Measurements from ENCODE around the gene ZNF701. TPM values are rescaled to one million over a fixed set of nuclear protein-coding genes. Genes with fewer than 3 reads are reported as not detected.
"Not testable (repeated sequence)": the region's sequence is repeated elsewhere in the genome, so short reads cannot be mapped to it uniquely, and the experiment has no call there.

The ZNF701 gene
- total RNA-seq, 1 experiment from 2014 or later, result 14.7 TPM

DNA sequence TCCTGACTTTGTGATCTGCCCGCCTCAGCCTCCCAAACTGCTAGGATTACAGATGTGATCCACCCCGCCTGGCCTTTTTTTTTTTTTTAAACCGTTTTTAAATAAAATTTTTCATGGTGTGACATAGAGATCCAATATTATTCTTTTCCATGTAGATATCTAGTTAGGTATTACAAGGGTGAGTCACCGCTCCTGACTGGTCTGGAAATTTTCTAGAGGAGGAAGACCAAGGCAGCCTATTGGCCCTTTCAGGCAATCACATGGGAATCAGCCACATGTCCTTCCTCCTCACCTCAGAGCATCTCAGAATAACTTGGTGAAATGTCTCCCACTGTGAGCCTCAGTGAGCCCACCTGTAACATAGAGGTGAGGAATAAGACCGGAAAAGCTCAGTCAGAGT lies 28.9 kb upstream of the ZNF701 start:
- CTCF ChIA-PET; H3K27me3 ChIP-seq (replicated peaks; ENCODE audit: insufficient read depth, low read depth, low read length, poor library complexity); H3K4me1 ChIP-seq (ENCODE audit: insufficient read depth, low read length, poor library complexity, severe bottlenecking); BruUV-seq (replicated peaks); H3K9me3 ChIP-seq (ENCODE audit: low read depth, low read length, poor library complexity, severe bottlenecking); intact Hi-C loops (cut with micrococcal nuclease; ENCODE audit: unreplicated experiment); H3K4me3 ChIP-seq (ENCODE audit: low read depth, low read length, poor library complexity, severe bottlenecking); POLR2A ChIA-PET (ENCODE audit: low non-redundant PET); H3K27ac ChIP-seq (ENCODE audit: low read depth, low read length, poor library complexity, severe bottlenecking); H3K36me3 ChIP-seq (ENCODE audit: insufficient read depth, low read length, poor library complexity, severe bottlenecking); DNase-seq (ENCODE audit: low spot score): not testable (repeated sequence)

DNA sequence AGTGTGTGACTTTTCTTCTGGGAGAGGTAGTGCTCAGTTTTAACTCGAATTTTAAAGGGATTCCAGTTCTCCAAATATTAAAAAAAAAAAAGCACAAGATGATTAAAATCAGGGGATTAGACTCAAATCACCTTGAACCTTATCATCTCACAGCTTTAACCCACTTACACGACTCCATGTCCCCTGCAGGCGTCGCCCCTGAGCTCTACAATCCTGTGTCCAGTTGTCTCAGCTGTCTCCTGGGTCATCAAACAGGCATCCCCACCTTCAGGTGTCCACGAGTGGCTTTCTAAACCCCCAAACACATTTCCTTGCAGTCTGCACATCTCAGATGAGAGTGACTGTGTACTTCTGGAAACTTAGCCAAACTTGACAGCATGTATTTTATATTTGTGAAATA lies 28.5 kb upstream of the ZNF701 start:
- POLR2A ChIA-PET (ENCODE audit: low non-redundant PET), result no interaction called here
- CTCF ChIA-PET, result no interaction called here

DNA sequence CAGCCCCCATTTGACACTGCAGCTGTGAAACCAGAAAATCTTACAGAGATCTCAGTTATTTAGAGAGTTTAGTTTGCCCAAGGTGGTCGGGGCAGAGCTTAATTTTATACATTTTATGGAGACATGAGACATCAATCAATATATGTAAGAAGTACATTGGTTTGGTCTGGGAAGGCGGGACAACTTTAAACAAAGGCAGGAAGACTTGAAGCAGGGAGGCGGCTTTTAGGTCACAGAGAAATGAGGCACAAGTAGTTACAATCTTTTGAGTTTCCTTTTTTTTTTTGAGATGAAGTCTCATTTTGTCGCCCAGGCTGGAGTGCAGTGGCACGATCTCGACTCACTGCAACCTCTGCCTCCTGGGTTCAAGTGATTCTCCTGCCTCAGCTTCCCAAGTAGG lies 27.5 kb upstream of the ZNF701 start:
- H3K27me3 ChIP-seq (replicated peaks; ENCODE audit: insufficient read depth, low read depth, low read length, poor library complexity); CTCF ChIA-PET; DNase-seq (ENCODE audit: low spot score); H3K4me1 ChIP-seq (ENCODE audit: insufficient read depth, low read length, poor library complexity, severe bottlenecking); POLR2A ChIA-PET (ENCODE audit: low non-redundant PET); H3K4me3 ChIP-seq (ENCODE audit: low read depth, low read length, poor library complexity, severe bottlenecking); intact Hi-C loops (cut with micrococcal nuclease; ENCODE audit: unreplicated experiment); H3K9me3 ChIP-seq (ENCODE audit: low read depth, low read length, poor library complexity, severe bottlenecking); H3K27ac ChIP-seq (ENCODE audit: low read depth, low read length, poor library complexity, severe bottlenecking); BruUV-seq (replicated peaks): not testable (repeated sequence)
- peaks cover 12% of the 10 kb centered on the region for H3K36me3 ChIP-seq (ENCODE audit: insufficient read depth, low read length, poor library complexity, severe bottlenecking)

More for the DNA sequence above, 28.5 kb upstream of the ZNF701 start:
- no peak overlapping the region for H3K4me3 ChIP-seq (ENCODE audit: low read depth, low read length, poor library complexity, severe bottlenecking)
- H3K9me3 ChIP-seq (ENCODE audit: low read depth, low read length, poor library complexity, severe bottlenecking), result no peaks in the 10 kb centered on the region
- TF ChIP-seq, protein P1, sequence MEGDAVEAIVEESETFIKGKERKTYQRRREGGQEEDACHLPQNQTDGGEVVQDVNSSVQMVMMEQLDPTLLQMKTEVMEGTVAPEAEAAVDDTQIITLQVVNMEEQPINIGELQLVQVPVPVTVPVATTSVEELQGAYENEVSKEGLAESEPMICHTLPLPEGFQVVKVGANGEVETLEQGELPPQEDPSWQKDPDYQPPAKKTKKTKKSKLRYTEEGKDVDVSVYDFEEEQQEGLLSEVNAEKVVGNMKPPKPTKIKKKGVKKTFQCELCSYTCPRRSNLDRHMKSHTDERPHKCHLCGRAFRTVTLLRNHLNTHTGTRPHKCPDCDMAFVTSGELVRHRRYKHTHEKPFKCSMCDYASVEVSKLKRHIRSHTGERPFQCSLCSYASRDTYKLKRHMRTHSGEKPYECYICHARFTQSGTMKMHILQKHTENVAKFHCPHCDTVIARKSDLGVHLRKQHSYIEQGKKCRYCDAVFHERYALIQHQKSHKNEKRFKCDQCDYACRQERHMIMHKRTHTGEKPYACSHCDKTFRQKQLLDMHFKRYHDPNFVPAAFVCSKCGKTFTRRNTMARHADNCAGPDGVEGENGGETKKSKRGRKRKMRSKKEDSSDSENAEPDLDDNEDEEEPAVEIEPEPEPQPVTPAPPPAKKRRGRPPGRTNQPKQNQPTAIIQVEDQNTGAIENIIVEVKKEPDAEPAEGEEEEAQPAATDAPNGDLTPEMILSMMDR (conservative IDR thresholded peaks at IDR 0.05; ENCODE audit: low read depth, low read length), result no peak
- no peak for TF ChIP-seq EZH2 (IDR thresholded peaks at IDR 0.05; ENCODE audit: borderline replicate concordance, low read depth, low read length, poor library complexity, severe bottlenecking)
- no peak for DNase-seq (ENCODE audit: low spot score)
- no peaks in the 10 kb centered on the region for H3K27me3 ChIP-seq (replicated peaks; ENCODE audit: insufficient read depth, low read depth, low read length, poor library complexity)
- H3K4me1 ChIP-seq (ENCODE audit: insufficient read depth, low read length, poor library complexity, severe bottlenecking), result no peaks in the 10 kb centered on the region
- no peak overlapping the region for H3K27ac ChIP-seq (ENCODE audit: low read depth, low read length, poor library complexity, severe bottlenecking)
- H3K36me3 ChIP-seq (ENCODE audit: insufficient read depth, low read length, poor library complexity, severe bottlenecking), result peaks cover 9% of the 10 kb centered on the region
- BruUV-seq (replicated peaks), result no TSS peak
- intact Hi-C loops (cut with micrococcal nuclease; ENCODE audit: unreplicated experiment), result no loop called here

DNA sequence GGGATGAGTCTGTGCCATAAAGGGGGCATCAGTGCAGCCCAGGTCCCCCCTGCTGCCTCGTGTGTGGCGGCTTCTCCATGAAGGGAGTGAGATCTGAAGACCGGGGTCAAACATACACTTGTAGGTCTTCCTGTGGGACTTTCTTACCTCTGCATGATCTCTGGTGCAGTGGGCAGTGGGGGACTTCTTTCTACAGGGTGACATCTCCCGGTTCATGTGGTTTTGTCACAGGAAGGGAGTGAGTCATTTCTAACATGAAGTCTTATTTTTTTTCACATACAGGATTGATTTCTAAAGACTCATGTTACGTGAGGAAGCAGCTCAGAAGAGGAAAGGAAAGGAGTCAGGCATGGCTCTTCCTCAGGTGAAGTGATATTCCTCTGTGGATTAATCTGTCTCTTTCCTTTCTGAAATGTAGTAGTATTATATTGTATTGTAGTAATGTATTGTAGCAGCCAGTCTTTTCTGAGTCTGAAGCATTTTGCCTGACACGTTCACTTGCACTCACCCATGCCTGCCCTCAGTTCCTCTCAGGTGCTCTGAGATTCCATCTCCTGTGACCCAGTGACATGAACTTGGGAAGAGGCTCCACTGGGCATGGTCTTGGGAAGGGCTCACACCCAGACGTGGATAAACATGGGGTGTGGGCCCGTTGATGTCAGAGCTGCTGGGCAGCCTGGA lies 27.0 kb upstream of the ZNF701 start:
- Histone ChIP-seq H3K4me1 (ENCODE audit: insufficient read depth, low read length, poor library complexity, severe bottlenecking) (no peaks in the 10 kb centered on the region), H3K9me3 (ENCODE audit: low read depth, low read length, poor library complexity, severe bottlenecking) (no peaks in the 10 kb centered on the region), H3K27ac (ENCODE audit: low read depth, low read length, poor library complexity, severe bottlenecking) (no peak overlapping the region), H3K27me3 (replicated peaks; ENCODE audit: insufficient read depth, low read depth, low read length, poor library complexity) (no peaks in the 10 kb centered on the region), H3K36me3 (ENCODE audit: insufficient read depth, low read length, poor library complexity, severe bottlenecking) (peaks cover 12% of the 10 kb centered on the region), H3K4me3 (ENCODE audit: low read depth, low read length, poor library complexity, severe bottlenecking) (no peak overlapping the region)
- TF ChIP-seq, protein P1 (conservative IDR thresholded peaks at IDR 0.05; ENCODE audit: low read depth, low read length), result no peak
- TF ChIP-seq EZH2 (IDR thresholded peaks at IDR 0.05; ENCODE audit: borderline replicate concordance, low read depth, low read length, poor library complexity, severe bottlenecking), result no peak
- CTCF ChIA-PET, result no interaction called here
- DNase-seq (ENCODE audit: low spot score), result no peak
- no TSS peak for BruUV-seq (replicated peaks)
- POLR2A ChIA-PET (ENCODE audit: low non-redundant PET), result no interaction called here
- intact Hi-C loops (cut with micrococcal nuclease; ENCODE audit: unreplicated experiment), result no loop called here

Data from A673 (cell line).